ENCODE measurements around the gene NAALADL2. TPM values are rescaled to one million over a fixed set of nuclear protein-coding genes. Genes with fewer than 3 reads are reported as not detected.

NAALADL2 gene
- total and polyA plus RNA-seq, 2 of the 4 experiments (the other 2 are of a cell fraction): 3.8 to 19.2 TPM

- ATAC-seq (ENCODE audit: low read depth): no peak
- dilution Hi-C loops (cut with HindIII; ENCODE audit: low sequenced_read_pairs, unreplicated experiment): no loop called here
These were observed 114.3 kb downstream of the NAALADL2 start for GRCh38 chr3:174973465-174973864.

More at GRCh38 chr3:174973465-174973864, 114.3 kb downstream of the NAALADL2 start:
- Histone ChIP-seq H2BK20ac (ENCODE audit: low read depth, low read length) (no peak overlapping the region), H2BK120ac (ENCODE audit: low read depth, low read length) (no peak overlapping the region), H4K5ac (ENCODE audit: low read depth, low read length) (no peak overlapping the region), H3K56ac (ENCODE audit: extremely low read depth, insufficient read depth, low read length) (no peak overlapping the region), H3K18ac (ENCODE audit: low read depth, low read length) (no peak overlapping the region), H3K4me3 (ENCODE audit: insufficient read depth, low read depth, low read length) (no peak overlapping the region), H2AK5ac (ENCODE audit: low read depth, low read length) (no peak overlapping the region), H2BK15ac (ENCODE audit: low read depth, low read length) (no peak overlapping the region), H3K4me2 (ENCODE audit: low read depth, low read length) (no peak overlapping the region), H3K14ac (replicated peaks; ENCODE audit: low read depth, low read length) (no peak overlapping the region), H3K23ac (ENCODE audit: low read depth, low read length) (no peak overlapping the region), H4K8ac (ENCODE audit: low read depth in 2 of 2, low read length in 2 of 2) (0 out of 4 replicates have a peak overlapping the region, but pooled peaks of 1 of the 2 experiments have one; percentile 11), H3K27ac (ENCODE audit: insufficient read depth, low read length) (no peak overlapping the region), H3K9ac (ENCODE audit: low read depth, low read length) (no peak overlapping the region), H3K27me3 (ENCODE audit: control insufficient read depth, insufficient read depth, low read length) (no peaks in the 10 kb centered on the region), H4K91ac (ENCODE audit: insufficient read depth, low read depth, low read length) (no peak overlapping the region), H3K4ac (ENCODE audit: low read depth, low read length) (no peak overlapping the region), H3K36me3 (ENCODE audit: control insufficient read depth, insufficient read depth, low read length) (no peaks in the 10 kb centered on the region), H3K4me1 (ENCODE audit: control insufficient read depth, insufficient read depth, low read length) (no peaks in the 10 kb centered on the region), H3K9me3 (ENCODE audit: control insufficient read depth, insufficient read depth, low read length) (no peaks in the 10 kb centered on the region; the same call in 1 of the 2 replicates), H2AFZ (replicated peaks; ENCODE audit: low read length, poor library complexity) (no peak overlapping the region), H3K9me1 (ENCODE audit: insufficient read depth, low read length) (no peaks in the 10 kb centered on the region), H2BK5ac (ENCODE audit: low read depth, low read length, poor library complexity, severe bottlenecking) (no peak overlapping the region), H2AK9ac (replicated peaks; ENCODE audit: low read depth, low read length, poor library complexity) (no peak overlapping the region), H4K20me1 (ENCODE audit: insufficient read depth, low read length) (no peaks in the 10 kb centered on the region), H3K79me1 (ENCODE audit: low read depth in 1 of 2, low read length in 2 of 2) (no peaks in the 10 kb centered on the region)
- no peak for TF ChIP-seq POLR2A (IDR thresholded peaks at IDR 0.05; ENCODE audit: low read depth, low read length)
- TF ChIP-seq NFE2L2 (IDR thresholded peaks at IDR 0.05; ENCODE audit: low read depth, low read length): no peak
- no peak for TF ChIP-seq USF2 (IDR thresholded peaks at IDR 0.05; ENCODE audit: low read depth, low read length)
- TF ChIP-seq CHD1 (IDR thresholded peaks at IDR 0.05; ENCODE audit: low read depth, low read length): no peak
- no peak for TF ChIP-seq CEBPB (IDR thresholded peaks at IDR 0.05; ENCODE audit: low read depth, low read length)
- TF ChIP-seq MXI1 (IDR thresholded peaks at IDR 0.05; ENCODE audit: borderline replicate concordance, low read depth, low read length): no peak
- TF ChIP-seq FOS (IDR thresholded peaks at IDR 0.05; ENCODE audit: low read depth, low read length): no peak
- no peak for TF ChIP-seq RCOR1 (IDR thresholded peaks at IDR 0.05; ENCODE audit: insufficient replicate concordance, low read length)
- no peak for TF ChIP-seq BHLHE40 (IDR thresholded peaks at IDR 0.05; ENCODE audit: low read depth, low read length)
- no peak for TF ChIP-seq MAZ (IDR thresholded peaks at IDR 0.05; ENCODE audit: borderline replicate concordance, low read depth, low read length)
- TF ChIP-seq RFX5 (IDR thresholded peaks at IDR 0.05; ENCODE audit: low read depth, low read length): no peak
- TF ChIP-seq RAD21 (IDR thresholded peaks at IDR 0.05; ENCODE audit: low read length): no peak
- TF ChIP-seq MAFK (IDR thresholded peaks at IDR 0.05; ENCODE audit: low read depth, low read length): no peak
- no peak for TF ChIP-seq ELK1 (IDR thresholded peaks at IDR 0.05; ENCODE audit: borderline replicate concordance, low read depth, low read length)
- no peak for TF ChIP-seq CTCF (conservative IDR thresholded peaks at IDR 0.05; ENCODE audit: low read depth, low read length)
- no peak for TF ChIP-seq SMC3 (IDR thresholded peaks at IDR 0.05; ENCODE audit: low read depth, low read length)
- WGBS, 2 experiments (ENCODE audit: extremely low coverage in 2 of 2, insufficient read length in 1 of 2): no CpG with 5 or more reads among the region's 5 CpGs
- in situ Hi-C loops (cut with MboI; ENCODE audit: low sequenced_read_pairs) (no loop called here), intact Hi-C loops (cut with micrococcal nuclease) (no loop called here)
- no TSS peak for BruUV-seq (replicated peaks)
- ChIA-PET CTCF (interaction anchor here (0.6 kb wide), 1 partner anchor 402 kb away, joined by 3 read pairs; no protein-coding TSS in a partner anchor), POLR2A (ENCODE audit: unreplicated experiment) (no interaction called here)
- no peak for DNase-seq

Data from IMR-90 (cell line).